GM19240 (cell line): ENCODE data around the gene BABAM2.

Source experiments
- DNase-seq: peaks from one replicate; pipeline ENCODE4 v3.0.0; 2011; ENCODE audit warnings: low spot score; ENCODE audit not compliant: insufficient read length

BABAM2 gene

DNA sequence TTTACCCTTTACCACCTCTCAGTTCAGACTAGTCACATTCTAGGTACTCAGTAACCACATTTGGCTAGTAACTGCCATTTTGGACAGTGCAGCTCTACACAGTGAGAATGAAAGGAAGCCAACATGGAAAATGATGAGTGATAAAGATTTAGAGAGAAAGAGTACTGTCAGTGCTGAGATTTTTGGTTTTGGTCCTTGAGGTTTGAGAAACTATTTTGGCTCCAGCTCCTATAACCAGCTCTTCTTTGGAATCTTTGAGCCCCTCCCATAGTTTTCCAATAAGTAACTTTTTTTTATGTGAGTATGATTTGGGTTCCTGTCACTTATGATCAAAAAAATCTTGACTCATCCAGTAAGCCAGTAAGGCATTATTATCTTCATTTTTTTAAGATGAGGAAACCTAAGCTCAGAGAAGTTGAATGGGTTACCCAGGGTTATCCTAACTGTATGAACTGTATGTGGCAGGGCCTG is 173.0 kb downstream of the BABAM2 start:
- no peak for DNase-seq

DNA sequence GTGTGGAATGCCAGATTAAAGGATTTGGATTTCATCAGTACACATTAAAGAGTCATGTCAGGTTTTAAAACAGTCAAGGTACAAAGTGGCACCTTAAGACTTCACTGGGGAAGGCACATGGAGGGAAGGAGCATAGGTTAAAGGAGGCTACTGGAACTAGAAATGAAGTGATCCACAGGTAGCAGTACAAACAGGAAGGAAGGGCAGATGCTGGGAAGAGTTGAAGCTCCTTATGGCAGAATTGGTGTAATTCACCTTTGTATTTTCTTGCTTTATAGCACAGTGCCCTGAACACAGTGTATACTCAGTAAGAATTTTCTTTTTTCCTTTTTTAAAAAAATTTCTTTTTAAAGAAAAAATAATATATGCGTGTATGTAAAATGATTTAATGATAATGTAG is 177.1 kb downstream of the BABAM2 start:
- no peak for DNase-seq

DNA sequence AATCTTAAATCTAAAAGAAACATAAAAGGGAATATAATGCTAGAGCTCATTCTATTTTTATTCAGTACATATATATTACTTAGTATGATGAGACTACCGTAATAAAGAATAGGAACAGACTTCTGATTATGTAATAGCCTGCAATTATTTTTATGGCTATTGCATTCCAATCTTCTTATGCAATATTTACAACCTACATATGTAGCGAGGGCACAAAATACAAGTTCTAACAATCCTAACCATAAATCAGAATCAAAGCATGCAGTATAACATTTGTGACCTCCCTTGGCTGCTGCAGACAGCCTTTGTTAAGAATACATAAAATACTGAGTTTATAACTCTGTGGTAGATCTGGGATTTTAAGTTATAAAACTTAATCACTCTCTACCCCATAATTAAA is 177.6 kb downstream of the BABAM2 start:
- DNase-seq: no peak

DNA sequence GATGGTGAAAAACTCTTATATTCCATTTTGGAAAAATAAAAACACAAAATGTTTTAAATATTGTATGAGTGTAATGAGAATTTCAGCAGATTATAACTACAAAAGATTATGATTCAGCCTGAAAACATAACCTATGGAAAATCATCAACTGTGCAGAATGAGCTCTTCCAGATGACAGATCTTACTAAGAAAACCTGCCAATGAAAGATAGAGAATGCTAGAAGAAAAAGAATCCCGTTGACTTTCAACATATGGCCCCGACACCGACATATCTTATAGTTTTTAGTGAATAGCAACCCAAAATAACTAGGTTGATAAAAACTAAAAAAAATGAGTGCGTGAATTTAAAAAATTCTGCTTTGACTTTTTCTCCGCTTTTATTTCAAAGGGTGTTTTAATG is 178.0 kb downstream of the BABAM2 start:
- DNase-seq: no peak

DNA sequence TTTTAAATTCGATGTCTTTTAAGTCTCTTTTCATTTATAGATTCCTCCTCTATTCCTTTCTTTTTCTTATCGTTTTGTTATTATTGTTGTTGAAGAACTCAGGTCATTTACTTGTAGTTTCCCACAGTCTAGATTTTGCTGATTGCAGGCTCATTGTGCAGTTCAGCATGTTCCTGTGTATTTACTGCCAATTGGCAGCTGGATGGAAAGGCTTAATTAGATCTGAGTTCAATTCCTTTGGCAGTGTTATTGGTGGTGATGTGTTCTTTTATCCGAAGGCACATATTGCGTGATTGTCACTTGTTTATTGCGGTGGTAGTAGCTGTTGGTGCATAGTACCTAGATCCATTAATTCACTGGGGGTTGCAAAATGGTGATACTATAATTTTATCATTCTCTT is 180.7 kb downstream of the BABAM2 start:
- no peak for DNase-seq

DNA sequence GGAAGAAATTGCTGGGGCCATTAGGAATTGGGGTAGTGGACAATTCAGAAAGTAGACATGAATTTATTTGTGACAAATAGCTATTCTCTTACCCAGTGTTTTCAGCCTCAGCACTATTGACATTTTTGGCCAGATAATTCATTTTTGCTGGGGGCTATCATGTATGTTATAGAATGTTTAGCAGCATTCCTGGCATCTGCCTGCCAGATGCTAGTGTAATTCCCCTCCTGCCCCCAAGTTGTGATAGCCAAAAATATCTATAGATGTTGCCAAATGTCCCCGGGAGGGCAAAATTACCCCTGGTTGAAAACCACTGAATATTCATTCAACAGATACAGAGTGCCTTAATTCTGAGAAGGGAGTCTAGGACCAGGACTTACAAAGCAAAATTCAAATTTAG is 183.6 kb downstream of the BABAM2 start:
- DNase-seq: no peak

DNA sequence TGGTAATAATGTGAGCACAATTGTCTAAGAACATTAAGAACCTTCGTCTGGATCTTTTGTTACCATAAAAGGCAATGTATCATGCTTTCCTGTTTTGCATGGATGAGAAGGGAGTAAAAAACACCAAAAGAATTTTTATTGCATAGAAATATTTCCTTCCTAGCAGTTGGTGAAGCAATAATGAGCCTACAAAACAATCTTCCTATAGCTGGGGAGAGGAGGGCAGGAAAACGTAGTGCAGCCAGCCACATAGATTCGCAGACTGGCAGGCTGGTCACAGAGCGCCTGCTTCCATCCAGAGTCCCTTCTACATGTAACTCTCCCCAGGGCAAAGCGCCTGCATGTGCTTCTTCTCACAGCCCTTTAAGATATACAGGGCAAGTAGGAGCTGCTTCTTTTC is 190.4 kb downstream of the BABAM2 start:
- DNase-seq: no peak

DNA sequence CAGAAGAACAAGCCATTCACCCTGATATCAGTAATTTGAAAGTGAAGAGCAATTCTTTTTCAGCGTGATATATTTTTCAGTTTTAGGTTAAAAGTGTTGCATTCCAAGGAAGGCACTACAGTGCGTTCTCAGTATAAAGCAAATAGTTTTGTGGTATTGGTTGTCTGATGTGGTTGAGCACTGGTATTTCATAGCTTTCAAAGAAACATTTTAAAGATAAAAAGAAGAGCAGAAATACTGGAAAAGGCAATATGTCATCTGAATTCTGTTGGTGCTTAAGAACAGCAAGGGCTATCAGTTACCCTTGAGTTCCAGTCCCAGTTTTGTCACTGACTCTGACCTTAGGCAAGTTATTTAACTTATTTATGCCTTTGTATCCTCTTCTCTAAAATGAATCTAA is 191.6 kb downstream of the BABAM2 start:
- DNase-seq: no peak

DNA sequence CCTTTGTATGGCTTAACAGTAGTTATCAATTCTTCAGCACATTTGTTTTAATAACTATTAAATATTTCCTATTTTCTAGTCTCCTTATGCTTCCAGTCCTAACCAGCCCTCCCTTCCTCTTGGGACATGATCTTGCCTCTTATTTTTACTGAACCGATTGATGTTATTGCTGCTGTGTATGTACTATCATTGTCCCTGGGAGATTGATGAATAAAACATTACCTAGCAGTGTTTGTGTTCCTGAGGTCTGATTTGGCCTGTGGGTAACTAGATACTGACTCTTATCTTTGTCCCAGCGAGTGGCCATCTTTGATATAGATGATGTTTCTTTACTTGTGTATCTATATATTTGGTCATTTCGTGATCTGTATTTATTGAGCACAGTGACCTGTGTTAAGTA is 192.9 kb downstream of the BABAM2 start:
- no peak for DNase-seq

DNA sequence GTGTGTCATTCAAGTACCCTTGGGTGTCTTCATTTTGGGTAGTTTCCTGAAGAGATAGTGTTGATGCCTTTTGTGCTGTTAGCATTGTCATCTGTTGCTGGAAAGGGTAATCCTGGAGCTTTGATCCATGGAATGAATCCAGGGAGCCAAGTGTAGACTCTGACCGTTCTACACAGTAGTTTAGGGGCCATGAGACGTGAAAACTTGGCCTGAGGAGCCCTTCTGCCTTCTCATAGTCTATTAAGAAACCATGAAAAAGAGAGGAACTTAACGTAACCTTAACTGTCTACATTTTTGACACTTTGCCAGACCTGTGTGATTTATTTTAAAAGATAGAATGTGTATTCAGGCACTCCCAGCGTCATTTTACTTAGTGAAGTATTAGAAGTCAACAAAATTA is 194.0 kb downstream of the BABAM2 start:
- no peak for DNase-seq

DNA sequence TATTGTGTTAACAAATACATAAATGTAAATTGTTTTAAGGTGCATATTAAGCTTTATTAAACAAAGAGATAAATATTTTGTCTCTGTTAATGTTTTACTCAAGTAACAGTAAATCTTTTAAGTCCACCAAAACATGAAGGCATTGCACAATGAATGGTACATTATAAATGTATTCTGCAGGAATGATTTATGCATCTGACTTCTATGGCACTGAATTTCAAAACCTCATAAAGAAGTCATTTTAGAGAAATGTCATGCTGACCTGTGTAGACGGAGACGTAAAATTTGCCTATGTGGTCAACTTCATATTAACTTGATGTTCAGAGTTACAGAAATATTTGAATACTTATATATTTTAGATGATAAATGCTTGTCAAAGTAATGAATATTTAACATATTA is 194.7 kb downstream of the BABAM2 start:
- no peak for DNase-seq

DNA sequence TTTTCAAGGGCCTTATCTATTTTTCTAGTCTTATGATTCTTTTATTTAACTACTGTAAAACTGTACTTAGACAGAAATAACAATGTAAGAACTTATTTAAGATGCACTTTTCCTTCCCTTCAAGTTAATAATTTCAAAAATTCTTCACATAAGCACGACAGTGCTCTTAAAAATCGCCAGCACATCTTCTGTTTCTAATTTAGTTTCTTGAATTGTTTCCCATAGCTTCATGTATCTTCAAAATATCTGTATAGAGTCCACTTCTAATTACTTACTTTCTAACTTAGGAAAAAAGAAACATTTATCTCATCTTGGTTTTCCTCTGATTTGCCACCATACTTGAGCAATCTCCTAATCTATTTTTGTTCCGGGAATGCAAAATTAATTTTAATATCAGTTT is 196.1 kb downstream of the BABAM2 start:
- no peak for DNase-seq

DNA sequence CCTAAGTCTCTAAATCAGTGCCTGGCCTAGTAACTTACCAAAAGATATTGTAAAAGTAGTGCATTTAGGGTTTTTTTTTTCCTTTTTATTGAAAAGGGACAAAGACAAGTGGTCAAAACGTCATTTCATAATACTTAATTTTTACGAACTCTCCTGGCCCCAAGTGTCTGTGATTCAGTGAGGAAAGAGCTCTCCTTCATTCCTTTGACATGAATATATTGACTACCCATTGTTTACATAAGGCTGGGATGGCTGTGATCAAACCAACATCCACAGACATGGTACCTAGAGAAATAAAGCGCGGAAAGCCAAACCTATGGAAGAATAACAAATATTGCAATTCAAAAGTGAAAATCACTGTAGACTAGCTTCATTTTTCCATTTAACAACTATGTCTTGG is 198.4 kb downstream of the BABAM2 start:
- no peak for DNase-seq

DNA sequence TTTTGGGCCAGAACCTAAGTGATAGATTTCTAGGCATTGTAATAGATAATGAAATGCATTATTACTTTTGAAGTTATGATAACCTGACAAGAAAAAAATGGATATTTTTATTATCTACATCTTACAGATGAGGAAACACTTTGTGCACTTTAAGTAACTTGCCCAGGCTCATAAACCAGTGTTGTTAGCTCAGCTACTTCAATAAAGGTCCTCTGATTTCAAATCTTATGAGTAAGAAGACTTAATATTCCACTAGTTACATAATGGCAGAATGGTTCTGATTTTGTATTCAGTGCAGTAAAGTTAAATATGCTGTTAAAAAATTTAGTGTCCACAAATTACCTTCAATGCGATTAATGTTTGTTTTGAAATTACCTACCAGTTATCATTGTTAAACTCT is 199.0 kb downstream of the BABAM2 start:
- no peak for DNase-seq

DNA sequence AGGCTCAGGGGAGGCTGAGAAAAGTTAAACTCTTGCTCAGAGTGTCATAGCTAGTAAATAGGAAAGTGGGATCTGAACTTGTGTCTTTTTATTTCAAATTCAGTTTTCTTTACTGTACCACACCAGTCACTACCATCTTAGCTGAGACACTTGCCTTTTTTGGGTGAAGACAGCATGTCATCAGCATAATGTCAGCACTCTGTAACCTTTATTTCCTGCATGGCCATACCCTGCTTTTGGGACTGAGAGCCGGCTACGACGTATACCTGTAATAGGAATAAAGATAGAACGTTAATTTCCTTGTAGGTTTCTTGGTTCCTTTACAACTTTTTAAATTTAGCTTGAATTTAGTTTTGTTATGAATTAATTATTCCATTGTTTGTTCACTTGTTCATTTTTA is 202.8 kb downstream of the BABAM2 start:
- DNase-seq: no peak

DNA sequence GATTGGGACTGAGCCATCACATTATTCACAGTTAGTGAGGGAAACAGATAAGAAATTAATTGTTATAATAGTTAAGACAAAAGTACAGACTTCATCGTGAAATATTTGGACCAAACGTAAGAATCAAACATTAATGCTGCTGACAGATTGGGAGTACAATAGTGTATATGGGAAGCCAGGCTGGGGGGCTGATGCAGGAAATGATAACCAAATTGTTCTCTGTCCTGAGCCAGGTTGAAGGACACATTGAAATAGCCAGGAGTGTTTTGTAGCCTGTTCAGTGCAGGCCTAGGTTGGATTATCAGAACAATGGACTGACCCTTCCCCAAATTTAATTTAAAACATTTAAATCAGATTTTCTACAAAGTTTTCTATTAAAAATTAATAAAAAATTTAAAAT is 203.2 kb downstream of the BABAM2 start:
- no peak for DNase-seq

DNA sequence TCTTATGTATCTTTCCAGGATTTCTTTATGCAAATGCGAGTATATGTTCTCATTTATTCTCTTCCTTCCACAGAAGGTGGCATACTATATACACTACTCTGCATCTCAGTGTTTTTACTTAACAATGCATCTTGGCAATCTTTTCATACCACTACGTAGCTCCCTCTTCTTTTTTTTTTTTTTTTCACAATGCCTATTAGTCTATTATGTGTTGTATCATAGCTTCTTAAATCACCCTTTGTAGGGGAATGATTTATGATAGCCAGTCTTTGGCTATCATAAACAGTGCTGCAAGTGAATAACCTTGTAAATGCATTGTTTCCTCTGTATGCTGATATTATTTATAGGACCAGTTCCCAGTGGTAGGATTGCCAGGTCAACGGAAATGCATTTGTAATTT is 204.2 kb downstream of the BABAM2 start:
- DNase-seq: no peak

DNA sequence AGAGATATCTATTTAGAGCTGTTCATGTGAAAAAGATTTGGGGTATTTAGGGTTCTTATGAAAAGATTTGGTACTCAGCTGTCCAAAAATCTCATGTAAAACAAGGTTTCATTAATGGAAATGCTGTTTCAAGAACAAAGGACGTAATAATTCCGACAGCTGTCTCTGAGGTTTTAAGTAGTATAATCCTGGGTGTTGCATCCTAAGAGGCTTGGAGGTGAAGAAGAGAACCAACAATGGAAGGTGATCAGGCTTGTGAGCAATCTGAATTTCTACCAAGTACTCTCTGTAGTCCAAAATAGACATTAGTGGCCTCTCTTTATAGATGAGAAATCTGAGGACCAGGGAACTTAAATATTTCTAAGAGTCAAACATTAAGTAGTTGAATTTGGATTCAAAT is 205.1 kb downstream of the BABAM2 start:
- DNase-seq: no peak

DNA sequence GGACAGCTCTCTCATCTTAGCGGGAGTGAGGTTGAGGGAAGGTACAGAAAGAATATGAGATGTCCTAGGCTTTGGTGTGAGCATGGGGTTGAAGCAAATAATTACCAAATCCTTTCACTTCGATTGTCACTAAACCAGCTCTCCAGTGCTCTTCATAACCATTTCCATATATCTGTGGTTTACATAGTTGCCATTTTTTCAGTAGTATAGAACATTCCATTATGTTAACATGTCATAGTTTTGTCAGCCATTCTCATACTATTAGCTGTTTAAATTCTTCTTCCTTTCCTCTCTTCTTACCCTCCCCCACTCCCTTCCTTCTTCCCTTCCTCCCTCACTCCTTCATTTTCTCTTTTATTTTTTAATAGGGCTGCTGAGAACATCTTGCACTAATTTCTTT is 205.9 kb downstream of the BABAM2 start:
- no peak for DNase-seq

DNA sequence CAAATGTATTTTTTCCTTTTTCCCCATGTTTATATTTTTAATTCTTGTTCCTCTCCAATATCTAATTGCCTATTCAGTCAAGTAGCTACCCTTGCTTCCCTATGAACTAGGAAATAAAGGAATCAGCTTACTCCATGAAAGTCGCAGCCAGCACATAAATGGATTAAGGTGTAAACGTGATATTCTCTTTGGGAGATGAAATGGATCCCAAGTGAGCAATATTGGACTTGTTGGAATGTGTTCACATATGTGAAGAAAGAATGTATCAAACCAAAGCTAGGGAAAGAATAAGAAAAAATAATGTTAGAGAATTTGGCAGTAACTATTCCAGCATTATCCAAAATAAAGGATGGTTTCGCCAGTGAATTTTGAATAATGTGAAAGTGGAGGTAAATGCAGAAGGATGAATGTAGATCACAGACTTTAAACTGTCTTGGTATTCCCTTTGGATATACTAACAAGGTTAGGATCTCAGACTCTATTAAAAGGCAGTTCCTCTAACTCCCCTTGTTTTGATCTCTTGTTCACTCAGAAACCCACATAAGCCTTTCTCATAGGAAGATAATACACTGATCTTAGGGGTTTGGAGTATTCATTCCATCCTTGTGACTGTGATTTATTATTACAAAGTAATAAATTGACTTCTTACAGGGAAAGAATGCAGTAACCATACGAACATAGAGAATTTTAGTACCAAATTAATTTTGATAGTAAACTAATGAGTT is 208.1 kb downstream of the BABAM2 start:
- DNase-seq: no peak

DNA sequence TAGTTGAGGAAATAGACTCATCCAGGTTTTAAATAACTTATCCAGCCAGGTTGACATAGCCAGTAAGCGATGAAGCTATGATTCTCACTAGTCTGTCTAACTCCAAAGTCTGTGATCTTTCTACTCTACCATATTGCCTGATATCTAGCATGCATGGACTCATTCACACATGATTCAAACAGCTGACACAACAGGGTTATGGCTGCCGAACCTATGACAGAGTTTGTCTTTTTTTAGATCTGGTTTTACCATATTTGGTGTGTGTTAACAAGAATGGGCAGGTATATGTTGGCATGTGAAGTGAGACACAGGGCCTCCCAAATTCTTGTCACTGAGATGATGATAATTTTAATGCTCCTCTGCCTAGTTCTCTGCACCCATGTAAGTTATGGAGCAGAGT is 210.6 kb downstream of the BABAM2 start:
- no peak for DNase-seq

DNA sequence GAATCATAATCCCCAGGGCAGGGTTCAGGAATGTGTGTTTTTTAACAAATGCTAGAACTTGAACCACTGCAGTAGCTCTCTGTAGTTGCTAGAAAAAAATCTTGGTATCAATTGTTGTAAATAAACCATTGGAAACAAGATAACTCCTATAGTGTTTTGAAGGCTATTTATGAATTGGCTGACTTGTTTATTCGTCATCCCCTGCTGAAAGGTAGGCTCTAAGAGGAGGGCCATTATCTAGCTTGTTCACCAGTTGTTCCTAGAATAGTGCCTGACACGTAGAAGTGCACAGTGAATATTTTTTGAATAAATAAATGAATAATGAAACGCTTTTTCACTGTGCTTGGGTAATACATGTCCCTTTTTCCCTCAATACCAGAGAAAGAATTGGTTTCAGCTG is 211.4 kb downstream of the BABAM2 start:
- no peak for DNase-seq

DNA sequence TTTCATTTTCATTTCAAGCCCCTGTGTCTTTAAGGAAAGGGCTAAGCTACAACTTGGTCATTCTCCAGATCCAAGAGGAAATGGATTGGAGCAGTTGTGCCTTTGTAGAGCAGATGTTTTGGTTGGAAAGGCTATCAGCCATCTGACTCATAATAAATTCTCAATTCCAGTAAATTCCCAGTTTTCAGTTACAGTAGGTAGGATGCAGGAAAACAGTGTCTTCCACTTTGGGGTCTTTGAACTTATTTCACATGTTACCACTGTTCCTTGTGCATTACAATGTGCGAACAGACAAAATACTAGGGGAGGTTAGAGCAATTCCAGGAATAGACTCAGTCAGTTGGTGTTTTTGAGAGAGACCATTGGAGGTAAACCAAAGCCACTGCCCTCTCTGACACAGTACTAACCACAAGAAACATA is 211.9 kb downstream of the BABAM2 start:
- DNase-seq: no peak

DNA sequence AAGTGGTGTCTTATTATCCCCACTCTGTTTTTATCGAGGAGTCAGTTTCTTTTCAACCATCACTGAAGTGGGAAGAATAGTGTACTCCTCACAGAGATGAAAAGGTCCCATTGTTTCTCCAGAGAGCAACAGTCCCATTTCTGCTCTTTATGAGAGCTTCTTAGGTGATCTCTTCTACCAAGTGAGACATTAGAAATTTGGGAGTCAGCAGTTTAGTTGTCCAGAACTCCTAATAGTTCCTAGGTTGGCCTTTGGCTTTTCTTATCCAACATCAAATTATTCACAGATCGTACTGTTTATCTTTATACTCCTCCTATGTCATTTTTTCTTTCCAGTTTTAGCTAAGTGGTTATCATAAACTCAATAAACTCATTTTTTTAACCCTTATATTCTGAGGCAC is 213.1 kb downstream of the BABAM2 start:
- no peak for DNase-seq
